ENCODE results near the gene PGS1. TPM values are rescaled to one million over a fixed set of nuclear protein-coding genes. Genes with fewer than 3 reads are reported as not detected.
A peak's percentile ranks its signal among the peaks of the same experiment; 100 is the strongest.

PGS1 gene
- total RNA-seq, 1 donor from 2014 or later, result 25.8 TPM

- H3K36me3 ChIP-seq (ENCODE audit: control insufficient read depth, insufficient read depth, low read length), result no peaks in the 10 kb centered on the region
- DNase-seq (ENCODE audit: low read depth) (no peak), FAIRE-seq (no peak)
- no peak for TF ChIP-seq CTCF (IDR thresholded peaks at IDR 0.05; ENCODE audit: insufficient read depth, low read length, severe bottlenecking)
- H3K4me3 ChIP-seq (ENCODE audit: low read depth, low read length), result no peak overlapping the region
- H3K27me3 ChIP-seq (ENCODE audit: control insufficient read depth, insufficient read depth, low read length), result peaks cover 1% of the 10 kb centered on the region
Observed at GRCh38 chr17:78437508-78438169, 59.2 kb downstream of the PGS1 start.

- H3K36me3 ChIP-seq (ENCODE audit: control insufficient read depth, insufficient read depth, low read length), result no peaks in the 10 kb centered on the region
- no peak overlapping the region for H3K4me3 ChIP-seq (ENCODE audit: low read depth, low read length)
- DNase-seq (ENCODE audit: low read depth), result no peak
- H3K27me3 ChIP-seq (ENCODE audit: control insufficient read depth, insufficient read depth, low read length), result peaks cover 3% of the 10 kb centered on the region
- TF ChIP-seq CTCF (IDR thresholded peaks at IDR 0.05; ENCODE audit: insufficient read depth, low read length, severe bottlenecking), result no peak
- no peak for FAIRE-seq
Observed at GRCh38 chr17:78438271-78438691, 59.8 kb downstream of the PGS1 start.

DNA sequence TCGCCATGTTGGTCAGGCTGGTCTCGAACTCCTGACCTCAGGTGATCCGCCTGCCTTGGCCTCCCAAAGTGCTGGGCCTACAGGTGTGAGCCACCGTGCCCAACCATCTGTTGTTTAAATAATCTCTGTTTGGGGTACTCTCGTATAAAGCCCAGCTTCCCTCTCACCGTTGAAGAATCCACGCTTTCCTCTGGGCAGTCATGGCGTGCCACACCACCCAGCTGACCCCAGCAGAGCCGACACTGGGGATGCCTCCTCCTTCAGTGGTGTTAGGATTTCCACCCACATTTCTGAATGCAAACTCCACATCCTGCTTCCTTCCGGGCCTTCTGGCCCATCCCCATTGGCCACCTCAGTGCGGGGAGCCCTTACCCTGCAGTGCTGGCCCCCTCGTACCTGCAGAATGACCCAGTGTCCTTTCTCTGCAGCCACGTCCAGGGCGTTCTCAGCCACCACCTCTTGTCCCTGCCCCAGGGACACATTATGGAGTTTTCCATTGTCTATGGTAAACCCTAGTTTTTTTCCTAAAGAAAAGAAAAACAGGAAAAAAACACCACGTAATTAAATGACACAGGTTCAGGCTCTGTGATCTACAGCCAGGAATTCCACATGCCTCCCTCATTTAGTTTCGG, 60.4 kb downstream of the PGS1 start:
- no peak for DNase-seq (ENCODE audit: low read depth)
- FAIRE-seq, result no peak
- no peak for TF ChIP-seq CTCF (IDR thresholded peaks at IDR 0.05; ENCODE audit: insufficient read depth, low read length, severe bottlenecking)
- peaks cover 5% of the 10 kb centered on the region for H3K27me3 ChIP-seq (ENCODE audit: control insufficient read depth, insufficient read depth, low read length)
- H3K36me3 ChIP-seq (ENCODE audit: control insufficient read depth, insufficient read depth, low read length), result no peaks in the 10 kb centered on the region
- H3K4me3 ChIP-seq (ENCODE audit: low read depth, low read length), result no peak overlapping the region

GRCh38 chr17:78441271-78441971, 63.0 kb downstream of the PGS1 start:
- peaks cover 7% of the 10 kb centered on the region for H3K27me3 ChIP-seq (ENCODE audit: control insufficient read depth, insufficient read depth, low read length)
- DNase-seq (ENCODE audit: low read depth) (peak; percentile 11), FAIRE-seq (no peak)
- H3K4me3 ChIP-seq (ENCODE audit: low read depth, low read length), result no peak overlapping the region
- no peak for TF ChIP-seq CTCF (IDR thresholded peaks at IDR 0.05; ENCODE audit: insufficient read depth, low read length, severe bottlenecking)
- H3K36me3 ChIP-seq (ENCODE audit: control insufficient read depth, insufficient read depth, low read length), result no peaks in the 10 kb centered on the region

DNA sequence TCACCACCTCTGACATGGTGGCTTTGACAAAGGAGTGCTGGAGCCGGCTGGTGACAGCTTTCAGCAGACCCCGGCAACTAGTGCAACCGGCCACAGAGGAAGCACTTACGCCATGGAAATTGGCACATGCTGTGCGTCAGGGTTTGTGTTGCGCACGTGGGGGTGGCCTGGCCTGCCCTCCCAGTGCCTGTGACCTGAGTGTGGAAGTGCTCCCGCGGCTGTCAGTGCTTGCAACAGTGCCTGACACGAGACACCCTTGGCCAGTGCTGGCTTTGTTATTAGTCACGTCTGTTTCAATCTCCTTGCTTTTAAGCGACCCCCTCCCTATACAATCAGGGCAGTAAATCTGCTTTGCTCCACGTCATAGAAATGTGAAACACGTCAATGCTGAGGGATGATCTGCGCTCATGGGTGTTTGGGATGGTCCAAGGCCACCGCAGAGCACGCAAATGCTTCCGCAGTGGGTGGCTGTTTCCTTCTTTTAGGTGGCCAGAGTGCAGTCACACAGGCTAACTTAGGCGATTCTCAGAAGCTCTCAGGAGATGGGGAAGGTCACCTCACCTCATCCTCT, 64.3 kb downstream of the PGS1 start:
- peaks cover 6% of the 10 kb centered on the region for H3K27me3 ChIP-seq (ENCODE audit: control insufficient read depth, insufficient read depth, low read length)
- H3K4me3 ChIP-seq (ENCODE audit: low read depth, low read length), result no peak overlapping the region
- TF ChIP-seq CTCF (IDR thresholded peaks at IDR 0.05; ENCODE audit: insufficient read depth, low read length, severe bottlenecking), result no peak
- no peak for FAIRE-seq
- DNase-seq (ENCODE audit: low read depth), result no peak
- no peaks in the 10 kb centered on the region for H3K36me3 ChIP-seq (ENCODE audit: control insufficient read depth, insufficient read depth, low read length)
